GM12878 (cell line): ENCODE measurements around the gene RETREG3. TPM values are rescaled to one million over a fixed set of nuclear protein-coding genes. Genes with fewer than 3 reads are reported as not detected.

Experiments used
- ATAC-seq: fragments of 200-7000 bp; cut with Tn5 transposase; 3 replicates; pipeline ENCODE4 v1.9.1; 2020; ENCODE audit warnings: mild to moderate bottlenecking, moderate library complexity
- BruUV-seq: library from RNA; stranded (reverse); fragments of 400-500 nt; replicated peaks from 2 replicates; lab custom pipeline; 2021; lab: Mats Ljungman, UMichigan
- CTCF ChIA-PET: fragments of 300-600 bp; sonication (Branson Sonifier 250); formaldehyde crosslinking; extraction: SDS; loops from one replicate; lab custom pipeline; 2021; ENCODE audit warnings: inconsistent platforms; lab: Yijun Ruan, JAX
- POLR2A ChIA-PET: fragments of 350-600 bp; formaldehyde crosslinking; extraction: SDS; loops from one replicate; lab custom pipeline; 2021; ENCODE audit warnings: inconsistent platforms; lab: Charles Lee
- RAD21 ChIA-PET: fragments of 300-600 bp; sonication (Branson Sonifier 250); formaldehyde crosslinking; loops from one replicate; lab custom pipeline; 2023; ENCODE audit warnings: antibody characterized with exemption; ENCODE audit not compliant: unreplicated experiment; lab: Charles Lee
- SMC1A ChIA-PET: fragments of 300-600 bp; sonication (Branson Sonifier 250); formaldehyde crosslinking; loops from one replicate; lab custom pipeline; 2023; ENCODE audit not compliant: unreplicated experiment, uncharacterized antibody; lab: Charles Lee
- DNase-seq: peaks from one replicate; pipeline ENCODE4 v3.0.0-alpha.2; 2011; ENCODE audit warnings: low read depth, low spot score
- FAIRE-seq: peaks from 3 replicates; lab custom pipeline; 2011; peaks lifted over from hg19 to GRCh38; lab: Jason Lieb, UNC
- H2AFZ ChIP-seq: 2 replicates; pipeline ENCODE4 v1.6.0; 2011; ENCODE audit warnings: low read depth, low read length, control low read depth; ENCODE audit not compliant: control insufficient read depth
- H3K27ac ChIP-seq: 2 replicates; pipeline ENCODE4 v1.5.1; 2011; ENCODE audit warnings: control low read depth; ENCODE audit not compliant: control insufficient read depth, insufficient read depth
- H3K27me3 ChIP-seq, 2 experiments: replicated peaks in 1 of 2; 2 replicates each; pipeline versions ENCODE4 v1.6.0 to v1.6.1; 2011; ENCODE audit warnings: low read length in 1 of 2; ENCODE audit not compliant: control insufficient read depth in 2 of 2, insufficient read depth in 2 of 2
- H3K36me3 ChIP-seq, 2 experiments: 2 replicates each; pipeline ENCODE4 v1.5.1; 2011; ENCODE audit warnings: low read length in 1 of 2; ENCODE audit not compliant: control insufficient read depth in 2 of 2, insufficient read depth in 2 of 2
- H3K4me1 ChIP-seq: 2 replicates; pipeline ENCODE4 v1.6.1; 2011; ENCODE audit warnings: mild to moderate bottlenecking, low read length, moderate library complexity, mixed read lengths; ENCODE audit not compliant: control insufficient read depth, insufficient read depth
- H3K4me2 ChIP-seq: 2 replicates; pipeline ENCODE4 v1.6.0; 2011; ENCODE audit warnings: control low read depth; ENCODE audit not compliant: control insufficient read depth, insufficient read depth
- H3K4me3 ChIP-seq: fragments of 200-600 bp; sonication (generic); 2 replicates; pipeline ENCODE4 v1.5.1; 2016
- H3K79me2 ChIP-seq: 2 replicates; pipeline ENCODE4 v1.6.0; 2011; ENCODE audit warnings: low read length; ENCODE audit not compliant: control insufficient read depth, insufficient read depth
- H3K9ac ChIP-seq: 2 replicates; pipeline ENCODE4 v1.8.0; 2011; ENCODE audit warnings: low read length, control low read depth, mixed read lengths; ENCODE audit not compliant: control insufficient read depth, insufficient read depth
- H3K9me3 ChIP-seq: replicated peaks from 3 replicates; pipeline ENCODE4 v1.5.1; 2011; ENCODE audit warnings: mild to moderate bottlenecking, low read length; ENCODE audit not compliant: control insufficient read depth, insufficient read depth
- H4K20me1 ChIP-seq: 2 replicates; pipeline ENCODE4 v1.6.0; 2011; ENCODE audit not compliant: control insufficient read depth, insufficient read depth
- ASH2L ChIP-seq: fragments of 300-600, 200-600 bp; sonication (generic); IDR thresholded peaks from 2 replicates; pipeline ENCODE4 v1.6.1; 2017; ENCODE audit warnings: low read depth, mild to moderate bottlenecking, borderline replicate concordance
- ATF3 ChIP-seq: IDR thresholded peaks from 2 replicates; pipeline ENCODE4 v1.6.1; 2011; ENCODE audit warnings: low read depth, mild to moderate bottlenecking, low read length, moderate library complexity, borderline replicate concordance; ENCODE audit errors: extremely low read depth
- E2F4 ChIP-seq: IDR thresholded peaks from 2 replicates; pipeline ENCODE4 v1.6.1; 2012; ENCODE audit warnings: low read depth, low read length, improper control_type of control experiment
- EGR1 ChIP-seq, 2 experiments: IDR thresholded peaks; 1 replicate in 1 of 2; 2 replicates in 1 of 2; pipeline ENCODE4 v1.6.1; 2011 to 2012; ENCODE audit warnings: low read depth in 2 of 2, low read length in 2 of 2, borderline replicate concordance in 1 of 2, mild to moderate bottlenecking in 1 of 2, moderate library complexity in 1 of 2
- EP300 ChIP-seq, 2 experiments: fragments of 150-350 bp in 1 of 2; IDR thresholded peaks; 2 replicates each; pipeline ENCODE4 v1.6.1; 2011 to 2012; ENCODE audit warnings: low read depth in 2 of 2, low read length in 2 of 2, borderline replicate concordance in 1 of 2, improper control_type of control experiment in 1 of 2, inconsistent platforms in 1 of 2; ENCODE audit not compliant: control insufficient read depth in 1 of 2
- IKZF2 ChIP-seq, 2 experiments: fragments of 450-650 bp; IDR thresholded peaks; 2 replicates each; pipeline ENCODE4 v1.6.1; 2017; ENCODE audit warnings: mild to moderate bottlenecking in 2 of 2, moderate library complexity in 2 of 2
- MTA3 ChIP-seq: IDR thresholded peaks from 2 replicates; pipeline ENCODE4 v1.6.1; 2012; ENCODE audit warnings: low read length, inconsistent platforms, borderline replicate concordance
- PRDM15 ChIP-seq: fragments of 450-650 bp; formaldehyde crosslinking; IDR thresholded peaks from 2 replicates; pipeline ENCODE4 v1.4.0; 2020; ENCODE audit warnings: mild to moderate bottlenecking, moderate library complexity
- SPI1 ChIP-seq: IDR thresholded peaks from 2 replicates; pipeline ENCODE4 v1.6.1; 2011; ENCODE audit warnings: low read depth, mild to moderate bottlenecking, low read length, moderate library complexity, borderline replicate concordance; ENCODE audit not compliant: insufficient read depth
- SUPT20H ChIP-seq: IDR thresholded peaks from 2 replicates; pipeline ENCODE4 v1.6.1; 2011; ENCODE audit warnings: low read depth, mild to moderate bottlenecking, low read length, moderate library complexity, borderline replicate concordance; ENCODE audit not compliant: control insufficient read depth
- ZNF687 ChIP-seq: fragments of 450-650 bp; IDR thresholded peaks from 2 replicates; pipeline ENCODE4 v1.6.1; 2017; ENCODE audit warnings: mild to moderate bottlenecking, moderate library complexity
- ZZZ3 ChIP-seq: IDR thresholded peaks from 2 replicates; pipeline ENCODE4 v1.6.1; 2011; ENCODE audit warnings: low read depth; ENCODE audit not compliant: control insufficient read depth, insufficient read length
- WGBS: methylation state at CpG from one replicate; pipeline ENCODE4 v1.1.6; 2016; ENCODE audit warnings: low lambda C conversion rate; ENCODE audit not compliant: insufficient replicate concordance, insufficient coverage; ENCODE audit errors: missing lambda C conversion rate; 5-methylcytosine and 5-hydroxymethylcytosine counted together
- in situ Hi-C: fragments of 300-500 bp; cut with MboI; formaldehyde crosslinking; loops from 9 replicates; pipeline ENCODE4 v1.14.3; 2018; ENCODE audit warnings: mixed read lengths
- intact Hi-C: fragments of 100-400 bp; cut with micrococcal nuclease; formaldehyde crosslinking; loops from one replicate; pipeline ENCODE4 v1.14.2; 2022; ENCODE audit not compliant: unreplicated experiment
- polyA plus RNA-seq, 11 experiments: library from polyadenylated mRNA; depleted of rRNA in 4 of 11; unstranded in 6 of 11; stranded (reverse) in 5 of 11; fragments of >200 nt; fragmentation: Nextera tagmentation in 4 of 11; fragmentation: Illumina TruSeq in 1 of 11; extraction: Ambion mirVana in 4 of 11; extraction: Trizol in 1 of 11; gene quantifications; 1 replicate in 1 of 11; 2 replicates in 10 of 11; pipeline versions ENCODE4 v1.2.1 to v1.2.3, GENCODE V29; 2011 to 2016; ENCODE audit warnings: inconsistent platforms in 2 of 11, missing spikeins in 2 of 11, low read depth in 1 of 11
- total RNA-seq, 4 experiments: library from RNA; depleted of rRNA in 3 of 4; stranded (reverse); fragments of >200 nt in 3 of 4; fragmentation: Illumina TruSeq in 1 of 4; extraction: Trizol in 1 of 4; gene quantifications; 2 replicates each; pipeline versions ENCODE4 v1.2.1 to v1.2.3, GENCODE V29; 2013 to 2021

Gene RETREG3
- total and polyA plus RNA-seq, 10 of the 15 experiments (the other 5 are each of a cell fraction or from before 2014, with no cell fraction given) = 7.0 to 50.6 (median 27.3) TPM

GRCh38 chr17:42564815-42565522, 44.2 kb downstream of the RETREG3 start:
- intact Hi-C loops (no loop called here), in situ Hi-C loops (no loop called here)
- DNase-seq (no peak), FAIRE-seq (no peak), ATAC-seq (no peak)
- no TSS peak for BruUV-seq
- Histone ChIP-seq H3K9me3 (no peaks in the 10 kb centered on the region), H3K4me2 (no peak overlapping the region), H3K27me3 (no peaks in the 10 kb centered on the region), H3K36me3 (peaks cover 20 to 29% of the 10 kb centered on the region in 2 experiments; a peak in 3 of 4 replicates), H3K9ac (no peak overlapping the region), H4K20me1 (no peaks in the 10 kb centered on the region), H3K4me1 (peaks cover 24% of the 10 kb centered on the region), H3K79me2 (peaks cover 50% of the 10 kb centered on the region), H3K4me3 (no peak overlapping the region), H2AFZ (no peak overlapping the region), H3K27ac (no peak overlapping the region)
- RAD21 ChIA-PET = interaction anchor here (0.8 to 1.4 kb wide), 3 partner anchors 10 to 116 kb away, joined by 3 read pairs; partner anchors contain the start of gene CCR10
- POLR2A ChIA-PET = interaction anchor here (0.7 to 1.9 kb wide), 2 partner anchors 111 to 371 kb away, joined by 4 read pairs; partner anchors contain the start of gene PLEKHH3
- 87% methylated on average over 13 of the region's 15 CpGs for WGBS
- SMC1A ChIA-PET = interaction anchor here (1.0 to 1.2 kb wide), 2 partner anchors 14 to 44 kb away, joined by 3 to 4 read pairs; partner anchors contain the start of genes RETREG3 and TUBG1
- CTCF ChIA-PET = no interaction called here
- TF ChIP-seq ZZZ3 (no peak), EGR1 (IDR thresholded peaks at IDR 0.05; ENCODE audit: borderline replicate concordance in 1 of 2, low read depth in 2 of 2, low read length in 2 of 2) (no peak), MTA3 (no peak), ZNF687 (no peak), SUPT20H (no peak), ATF3 (no peak), EP300 (IDR thresholded peaks at IDR 0.05; ENCODE audit: borderline replicate concordance in 1 of 2, control insufficient read depth in 1 of 2, low read depth in 2 of 2, low read length in 2 of 2) (no peak), IKZF2 (IDR thresholded peaks at IDR 0.05) (no peak), E2F4 (no peak), SPI1 (no peak), PRDM15 (CRISPR knock-in tag) (no peak), ASH2L (no peak)
